GM19035 (cell line): ENCODE measurements around the gene CELF5.
"Not testable (repeated sequence)": the region's sequence is repeated elsewhere in the genome, so short reads cannot be mapped to it uniquely, and the experiment has no call there.

Source experiments
- ATAC-seq: cut with Tn5 transposase; IDR thresholded peaks from one replicate; pipeline ENCODE4 v1.9.1; 2021; ENCODE audit not compliant: unreplicated experiment

The CELF5 gene

GRCh38 chr19:3340340-3340739, 115.9 kb downstream of the CELF5 start:
- no peak for ATAC-seq

- ATAC-seq, result no peak
These were observed 117.8 kb downstream of the CELF5 start for GRCh38 chr19:3342246-3342645.

GRCh38 chr19:3342962-3343361, 118.5 kb downstream of the CELF5 start:
- not testable (repeated sequence) for ATAC-seq

- no peak for ATAC-seq
These were observed 119.4 kb downstream of the CELF5 start for GRCh38 chr19:3343619-3344502.

GRCh38 chr19:3344608-3345598, 120.4 kb downstream of the CELF5 start:
- no peak for ATAC-seq

GRCh38 chr19:3345850-3346460, 121.5 kb downstream of the CELF5 start:
- ATAC-seq, result no peak
